HepG2 (cell line): ENCODE measurements around the gene MACROD2. TPM values are rescaled to one million over a fixed set of nuclear protein-coding genes. Genes with fewer than 3 reads are reported as not detected.
A peak's percentile ranks its signal among the peaks of the same experiment; 100 is the strongest.

Experiments used
- ARNTL ChIP-seq: sonication (generic); formaldehyde crosslinking; IDR thresholded peaks from 2 replicates; pipeline ENCODE4 v1.4.0; 2020; ENCODE audit warnings: mild to moderate bottlenecking, missing genetic modification reagents
- ATM ChIP-seq: fragments of 450-650 bp; IDR thresholded peaks from 2 replicates; pipeline ENCODE4 v1.7.1; 2017; ENCODE audit warnings: mild to moderate bottlenecking, borderline replicate concordance
- ATRX ChIP-seq: sonication (generic); formaldehyde crosslinking; IDR thresholded peaks from 2 replicates; pipeline ENCODE4 v1.4.0; 2020; ENCODE audit warnings: missing genetic modification reagents, borderline replicate concordance
- EP300 ChIP-seq, 3 experiments: sonication (generic) in 1 of 3; formaldehyde crosslinking in 1 of 3; IDR thresholded peaks; 2 replicates each; pipeline versions ENCODE4 v1.5.1 to v1.6.1; 2011 to 2020; ENCODE audit warnings: low read depth in 2 of 3, low read length in 2 of 3, borderline replicate concordance in 1 of 3, improper control_type of control experiment in 1 of 3, mild to moderate bottlenecking in 1 of 3, missing genetic modification reagents in 1 of 3, moderate library complexity in 1 of 3
- ERF ChIP-seq: IDR thresholded peaks from 2 replicates; pipeline ENCODE4 v1.6.1; 2018; ENCODE audit warnings: missing biosample characterization, missing genetic modification reagents
- GABPB1 ChIP-seq: IDR thresholded peaks from 2 replicates; pipeline ENCODE4 v1.6.1; 2016; ENCODE audit warnings: mild to moderate bottlenecking, missing genetic modification reagents, moderate library complexity, missing compliant biosample characterization
- GATAD1 ChIP-seq: IDR thresholded peaks from 2 replicates; pipeline ENCODE4 v1.6.1; 2016; ENCODE audit warnings: missing genetic modification reagents, missing compliant biosample characterization
- IKZF5 ChIP-seq: IDR thresholded peaks from 2 replicates; pipeline ENCODE4 v1.6.1; 2018; ENCODE audit warnings: missing genetic modification reagents, mild to moderate bottlenecking, missing compliant biosample characterization
- JARID2 ChIP-seq: sonication (generic); formaldehyde crosslinking; IDR thresholded peaks from 2 replicates; pipeline ENCODE4 v1.8.1; 2023; ENCODE audit warnings: missing genetic modification reagents, inconsistent platforms; ENCODE audit not compliant: insufficient replicate concordance
- KAT8 ChIP-seq: IDR thresholded peaks from 2 replicates; pipeline ENCODE4 v1.6.1; 2016; ENCODE audit warnings: missing genetic modification reagents, missing compliant biosample characterization
- MXD1 ChIP-seq: sonication (generic); formaldehyde crosslinking; IDR thresholded peaks from 2 replicates; pipeline ENCODE4 v1.4.0; 2020; ENCODE audit warnings: mild to moderate bottlenecking, missing genetic modification reagents
- NFIB ChIP-seq: sonication (generic); formaldehyde crosslinking; IDR thresholded peaks from 2 replicates; pipeline ENCODE4 v1.9.0; 2021; ENCODE audit warnings: missing genetic modification reagents, mild to moderate bottlenecking, borderline replicate concordance
- REST ChIP-seq, 2 experiments: IDR thresholded peaks; 2 replicates each; pipeline ENCODE4 v1.6.1; 2011 to 2012; ENCODE audit warnings: low read length in 2 of 2, borderline replicate concordance in 1 of 2, low read depth in 1 of 2, mild to moderate bottlenecking in 1 of 2, moderate library complexity in 1 of 2
- SAFB2 ChIP-seq: sonication (generic); formaldehyde crosslinking; IDR thresholded peaks from 2 replicates; pipeline ENCODE4 v1.5.1; 2020; ENCODE audit warnings: missing genetic modification reagents, low read depth, mild to moderate bottlenecking, borderline replicate concordance
- SOX6 ChIP-seq, 2 experiments: fragments of 450-650 bp in 1 of 2; sonication (generic) in 1 of 2; formaldehyde crosslinking in 1 of 2; IDR thresholded peaks; 2 replicates each; pipeline versions ENCODE4 v1.4.0 to v1.6.1; 2017 to 2020; ENCODE audit warnings: antibody characterized with exemption in 1 of 2, mild to moderate bottlenecking in 1 of 2, missing genetic modification reagents in 1 of 2
- TRAFD1 ChIP-seq: sonication (generic); formaldehyde crosslinking; IDR thresholded peaks from 2 replicates; pipeline ENCODE4 v1.5.1; 2020; ENCODE audit warnings: missing genetic modification reagents, mild to moderate bottlenecking, borderline replicate concordance
- ZBTB3 ChIP-seq: sonication (generic); formaldehyde crosslinking; IDR thresholded peaks from 2 replicates; pipeline ENCODE4 v1.4.0; 2020; ENCODE audit warnings: low read depth, mild to moderate bottlenecking, moderate library complexity, missing genetic modification reagents, borderline replicate concordance
- ZNF138 ChIP-seq: sonication (generic); formaldehyde crosslinking; IDR thresholded peaks from 2 replicates; pipeline ENCODE4 v1.5.0; 2020; ENCODE audit warnings: mild to moderate bottlenecking, low read depth, missing genetic modification reagents
- ZNF737 ChIP-seq: sonication (generic); formaldehyde crosslinking; IDR thresholded peaks from 2 replicates; pipeline ENCODE4 v1.5.0; 2020; ENCODE audit warnings: missing genetic modification reagents, mild to moderate bottlenecking, borderline replicate concordance
- ZNF773 ChIP-seq: sonication (generic); formaldehyde crosslinking; IDR thresholded peaks from 2 replicates; pipeline ENCODE4 v1.4.0; 2020; ENCODE audit warnings: missing genetic modification reagents, borderline replicate concordance
- ZSCAN21 ChIP-seq: sonication (generic); formaldehyde crosslinking; IDR thresholded peaks from 2 replicates; pipeline ENCODE4 v1.8.0; 2022; ENCODE audit warnings: mild to moderate bottlenecking, missing genetic modification reagents, moderate library complexity, borderline replicate concordance
- ZSCAN29 ChIP-seq: sonication (generic); formaldehyde crosslinking; conservative IDR thresholded peaks from 2 replicates; pipeline ENCODE4 v1.4.0; 2020; ENCODE audit warnings: mild to moderate bottlenecking, missing genetic modification reagents
- polyA plus RNA-seq, 8 experiments: library from polyadenylated mRNA; depleted of rRNA in 3 of 8; stranded (reverse) in 7 of 8; unstranded in 1 of 8; fragments of >200 nt; fragmentation: Illumina TruSeq in 4 of 8; extraction: Trizol in 4 of 8; gene quantifications; 2 replicates each; pipeline versions ENCODE4 v1.2.1 to v1.2.3, GENCODE V29; 2011 to 2016; ENCODE audit warnings: low read depth in 4 of 8, missing spikeins in 1 of 8, mixed read lengths in 1 of 8; ENCODE audit not compliant: insufficient read depth in 1 of 8
- total RNA-seq, 5 experiments: library from RNA; depleted of rRNA; stranded (reverse); fragments of >200 nt; fragmentation: Illumina TruSeq; extraction: Trizol; gene quantifications; 2 replicates each; pipeline ENCODE4 v1.2.3, GENCODE V29; 2016; ENCODE audit warnings: low read depth in 1 of 5

MACROD2 gene
- total and polyA plus RNA-seq, 2 of the 13 experiments (the other 11 are each of a cell fraction or from before 2014, with no cell fraction given): 0.13 to 0.51 TPM

GRCh38 chr20:15708984-15709598, 1713.8 kb downstream of the MACROD2 start (continued):
- TF ChIP-seq REST (IDR thresholded peaks at IDR 0.05; ENCODE audit: borderline replicate concordance in 1 of 2, low read depth in 1 of 2, low read length in 2 of 2): no peak
- no peak for TF ChIP-seq ZSCAN21 (CRISPR knock-in tag)
- TF ChIP-seq KAT8 (CRISPR knock-in tag): 0 out of 2 replicates have a peak, but pooled peaks have one; percentile 29
- no peak for TF ChIP-seq NFIB
- no peak for TF ChIP-seq ATM
- TF ChIP-seq ERF (CRISPR knock-in tag): no peak
- TF ChIP-seq ZSCAN29 (CRISPR knock-in tag): no peak
- TF ChIP-seq TRAFD1 (CRISPR knock-in tag): no peak
- 0 out of 2 replicates have a peak, but pooled peaks have one; percentile 23 for TF ChIP-seq GABPB1 (CRISPR knock-in tag)
- TF ChIP-seq SOX6 (IDR thresholded peaks at IDR 0.05): no peak
- no peak for TF ChIP-seq SOX6 (CRISPR knock-in tag; IDR thresholded peaks at IDR 0.05)
- TF ChIP-seq ZNF737 (CRISPR knock-in tag): no peak
- no peak for TF ChIP-seq EP300 (IDR thresholded peaks at IDR 0.05; ENCODE audit: low read depth in 2 of 2, low read length in 2 of 2)
- TF ChIP-seq EP300 (CRISPR knock-in tag; IDR thresholded peaks at IDR 0.05; ENCODE audit: borderline replicate concordance): no peak
- TF ChIP-seq IKZF5: no peak
- no peak for TF ChIP-seq GATAD1 (CRISPR knock-in tag)
- TF ChIP-seq ZNF773 (CRISPR knock-in tag): no peak
- TF ChIP-seq ZNF138 (CRISPR knock-in tag): no peak
- no peak for TF ChIP-seq SAFB2 (CRISPR knock-in tag)
- no peak for TF ChIP-seq ZBTB3 (CRISPR knock-in tag)
- TF ChIP-seq MXD1 (CRISPR knock-in tag): no peak
- TF ChIP-seq ATRX (CRISPR knock-in tag): no peak
- no peak for TF ChIP-seq ARNTL (CRISPR knock-in tag)
- TF ChIP-seq JARID2 (CRISPR knock-in tag): no peak
